HepG2 (cell line): ENCODE results near the gene ATP11A. TPM values are rescaled to one million over a fixed set of nuclear protein-coding genes. Genes with fewer than 3 reads are reported as not detected.

Source experiments
- CHD4 ChIP-seq: fragments of 200-600 bp; sonication (generic); IDR thresholded peaks from 2 replicates; pipeline ENCODE4 v1.7.0; 2017; ENCODE audit warnings: mild to moderate bottlenecking, low read length, borderline replicate concordance
- CREB1 ChIP-seq, 2 experiments: fragments of 450-650 bp in 1 of 2; IDR thresholded peaks; 2 replicates each; pipeline ENCODE4 v1.6.1; 2016 to 2017; ENCODE audit warnings: control low read depth in 1 of 2, mild to moderate bottlenecking in 1 of 2, missing compliant biosample characterization in 1 of 2, missing genetic modification characterization in 1 of 2
- ELF3 ChIP-seq: IDR thresholded peaks from 2 replicates; pipeline ENCODE4 v1.6.1; 2016; ENCODE audit warnings: missing genetic modification reagents, missing compliant biosample characterization
- EP300 ChIP-seq, 3 experiments: sonication (generic) in 1 of 3; formaldehyde crosslinking in 1 of 3; IDR thresholded peaks; 2 replicates each; pipeline versions ENCODE4 v1.5.1 to v1.6.1; 2011 to 2020; ENCODE audit warnings: low read depth in 2 of 3, low read length in 2 of 3, borderline replicate concordance in 1 of 3, improper control_type of control experiment in 1 of 3, mild to moderate bottlenecking in 1 of 3, missing genetic modification reagents in 1 of 3, moderate library complexity in 1 of 3
- HIVEP1 ChIP-seq: sonication (generic); formaldehyde crosslinking; IDR thresholded peaks from 2 replicates; pipeline ENCODE4 v1.4.0; 2020; ENCODE audit warnings: mild to moderate bottlenecking, missing genetic modification reagents
- NFKBIZ ChIP-seq: IDR thresholded peaks from 2 replicates; pipeline ENCODE4 v1.6.1; 2018; ENCODE audit warnings: missing genetic modification reagents, missing compliant biosample characterization
- ZMYM2 ChIP-seq: sonication (generic); formaldehyde crosslinking; IDR thresholded peaks from 2 replicates; pipeline ENCODE4 v1.8.0; 2022; ENCODE audit warnings: mild to moderate bottlenecking, missing genetic modification reagents
- ZNF383 ChIP-seq: sonication (generic); formaldehyde crosslinking; IDR thresholded peaks from 2 replicates; pipeline ENCODE4 v1.4.0; 2020; ENCODE audit warnings: missing genetic modification reagents, mild to moderate bottlenecking, borderline replicate concordance
- ZNF501 ChIP-seq: sonication (generic); formaldehyde crosslinking; IDR thresholded peaks from 2 replicates; pipeline ENCODE4 v1.5.1; 2020; ENCODE audit warnings: mild to moderate bottlenecking, moderate library complexity, missing genetic modification reagents
- ZNF574 ChIP-seq: sonication (generic); formaldehyde crosslinking; IDR thresholded peaks from 2 replicates; pipeline ENCODE4 v1.4.0; 2020; ENCODE audit warnings: missing genetic modification reagents
- ZNF598 ChIP-seq: sonication (generic); formaldehyde crosslinking; IDR thresholded peaks from 2 replicates; pipeline ENCODE4 v1.5.1; 2020; ENCODE audit warnings: mild to moderate bottlenecking, missing genetic modification reagents, borderline replicate concordance
- ZNF839 ChIP-seq: sonication (generic); formaldehyde crosslinking; IDR thresholded peaks from 2 replicates; pipeline ENCODE4 v1.4.0; 2020; ENCODE audit warnings: missing genetic modification reagents, mild to moderate bottlenecking, borderline replicate concordance
- polyA plus RNA-seq, 8 experiments: library from polyadenylated mRNA; depleted of rRNA in 3 of 8; stranded (reverse) in 7 of 8; unstranded in 1 of 8; fragments of >200 nt; fragmentation: Illumina TruSeq in 4 of 8; extraction: Trizol in 4 of 8; gene quantifications; 2 replicates each; pipeline versions ENCODE4 v1.2.1 to v1.2.3, GENCODE V29; 2011 to 2016; ENCODE audit warnings: low read depth in 4 of 8, missing spikeins in 1 of 8, mixed read lengths in 1 of 8; ENCODE audit not compliant: insufficient read depth in 1 of 8
- total RNA-seq, 5 experiments: library from RNA; depleted of rRNA; stranded (reverse); fragments of >200 nt; fragmentation: Illumina TruSeq; extraction: Trizol; gene quantifications; 2 replicates each; pipeline ENCODE4 v1.2.3, GENCODE V29; 2016; ENCODE audit warnings: low read depth in 1 of 5
- TF ChIP-seq, protein P1 (sequence below): sonication (generic); formaldehyde crosslinking; IDR thresholded peaks from 2 replicates; pipeline ENCODE4 v1.5.1; 2020; ENCODE audit warnings: missing genetic modification reagents, mild to moderate bottlenecking, borderline replicate concordance
- TF ChIP-seq, protein P2 (sequence below): sonication (generic); formaldehyde crosslinking; IDR thresholded peaks from 2 replicates; pipeline ENCODE4 v1.5.0; 2020; ENCODE audit warnings: mild to moderate bottlenecking, missing genetic modification reagents
- TF ChIP-seq, protein P3 (sequence below): sonication (generic); formaldehyde crosslinking; IDR thresholded peaks from 2 replicates; pipeline ENCODE4 v1.5.0; 2020; ENCODE audit warnings: missing genetic modification reagents, mild to moderate bottlenecking, borderline replicate concordance
- TF ChIP-seq, protein P4 (sequence below): sonication (generic); formaldehyde crosslinking; IDR thresholded peaks from 2 replicates; pipeline ENCODE4 v1.5.0; 2020; ENCODE audit warnings: mild to moderate bottlenecking, missing genetic modification reagents

ATP11A gene
- total and polyA plus RNA-seq, 2 of the 13 experiments (the other 11 are each of a cell fraction or from before 2014, with no cell fraction given), result 18.4 to 20.1 TPM

DNA sequence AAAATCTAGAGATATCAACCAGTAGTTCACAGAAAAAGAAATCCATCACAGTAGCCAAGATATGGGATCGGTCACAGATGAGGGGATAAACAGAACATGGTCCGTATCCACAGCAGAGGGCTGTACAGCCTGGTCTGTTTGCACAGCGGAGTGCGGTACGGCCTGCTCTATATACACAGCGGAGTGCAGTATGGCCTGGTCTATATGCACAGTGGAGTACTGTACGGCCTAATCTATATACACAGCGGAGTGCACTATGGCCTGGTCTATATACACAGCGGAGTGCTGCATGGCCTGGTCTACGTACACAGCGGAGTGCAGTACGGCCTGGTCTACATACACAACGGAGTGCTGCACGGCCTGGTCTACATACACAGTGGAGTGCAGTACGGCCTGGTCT lies 236.2 kb downstream of the ATP11A start (continued):
- TF ChIP-seq, protein P1, sequence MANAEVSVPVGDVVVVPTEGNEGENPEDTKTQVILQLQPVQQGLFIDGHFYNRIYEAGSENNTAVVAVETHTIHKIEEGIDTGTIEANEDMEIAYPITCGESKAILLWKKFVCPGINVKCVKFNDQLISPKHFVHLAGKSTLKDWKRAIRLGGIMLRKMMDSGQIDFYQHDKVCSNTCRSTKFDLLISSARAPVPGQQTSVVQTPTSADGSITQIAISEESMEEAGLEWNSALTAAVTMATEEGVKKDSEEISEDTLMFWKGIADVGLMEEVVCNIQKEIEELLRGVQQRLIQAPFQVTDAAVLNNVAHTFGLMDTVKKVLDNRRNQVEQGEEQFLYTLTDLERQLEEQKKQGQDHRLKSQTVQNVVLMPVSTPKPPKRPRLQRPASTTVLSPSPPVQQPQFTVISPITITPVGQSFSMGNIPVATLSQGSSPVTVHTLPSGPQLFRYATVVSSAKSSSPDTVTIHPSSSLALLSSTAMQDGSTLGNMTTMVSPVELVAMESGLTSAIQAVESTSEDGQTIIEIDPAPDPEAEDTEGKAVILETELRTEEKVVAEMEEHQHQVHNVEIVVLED (CRISPR knock-in tag), result no peak
- no peak for TF ChIP-seq CREB1 (IDR thresholded peaks at IDR 0.05)
- TF ChIP-seq CREB1 (CRISPR knock-in tag; IDR thresholded peaks at IDR 0.05), result no peak
- TF ChIP-seq, protein P2, sequence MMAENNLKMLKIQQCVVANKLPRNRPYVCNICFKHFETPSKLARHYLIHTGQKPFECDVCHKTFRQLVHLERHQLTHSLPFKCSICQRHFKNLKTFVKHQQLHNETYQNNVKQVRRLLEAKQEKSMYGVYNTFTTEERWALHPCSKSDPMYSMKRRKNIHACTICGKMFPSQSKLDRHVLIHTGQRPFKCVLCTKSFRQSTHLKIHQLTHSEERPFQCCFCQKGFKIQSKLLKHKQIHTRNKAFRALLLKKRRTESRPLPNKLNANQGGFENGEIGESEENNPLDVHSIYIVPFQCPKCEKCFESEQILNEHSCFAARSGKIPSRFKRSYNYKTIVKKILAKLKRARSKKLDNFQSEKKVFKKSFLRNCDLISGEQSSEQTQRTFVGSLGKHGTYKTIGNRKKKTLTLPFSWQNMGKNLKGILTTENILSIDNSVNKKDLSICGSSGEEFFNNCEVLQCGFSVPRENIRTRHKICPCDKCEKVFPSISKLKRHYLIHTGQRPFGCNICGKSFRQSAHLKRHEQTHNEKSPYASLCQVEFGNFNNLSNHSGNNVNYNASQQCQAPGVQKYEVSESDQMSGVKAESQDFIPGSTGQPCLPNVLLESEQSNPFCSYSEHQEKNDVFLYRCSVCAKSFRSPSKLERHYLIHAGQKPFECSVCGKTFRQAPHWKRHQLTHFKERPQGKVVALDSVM, result no peak
- TF ChIP-seq ZNF383 (CRISPR knock-in tag), result no peak
- TF ChIP-seq, protein P3, sequence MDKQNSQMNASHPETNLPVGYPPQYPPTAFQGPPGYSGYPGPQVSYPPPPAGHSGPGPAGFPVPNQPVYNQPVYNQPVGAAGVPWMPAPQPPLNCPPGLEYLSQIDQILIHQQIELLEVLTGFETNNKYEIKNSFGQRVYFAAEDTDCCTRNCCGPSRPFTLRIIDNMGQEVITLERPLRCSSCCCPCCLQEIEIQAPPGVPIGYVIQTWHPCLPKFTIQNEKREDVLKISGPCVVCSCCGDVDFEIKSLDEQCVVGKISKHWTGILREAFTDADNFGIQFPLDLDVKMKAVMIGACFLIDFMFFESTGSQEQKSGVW, result no peak
- no peak for TF ChIP-seq ZNF574 (CRISPR knock-in tag)
- TF ChIP-seq ZNF839 (CRISPR knock-in tag), result no peak
- TF ChIP-seq EP300 (IDR thresholded peaks at IDR 0.05; ENCODE audit: low read depth in 2 of 2, low read length in 2 of 2), result peak in 1 of 2 experiments; percentile 25; a peak in 1 of 4 replicates
- no peak for TF ChIP-seq EP300 (CRISPR knock-in tag; IDR thresholded peaks at IDR 0.05; ENCODE audit: borderline replicate concordance)
- TF ChIP-seq, protein P4, sequence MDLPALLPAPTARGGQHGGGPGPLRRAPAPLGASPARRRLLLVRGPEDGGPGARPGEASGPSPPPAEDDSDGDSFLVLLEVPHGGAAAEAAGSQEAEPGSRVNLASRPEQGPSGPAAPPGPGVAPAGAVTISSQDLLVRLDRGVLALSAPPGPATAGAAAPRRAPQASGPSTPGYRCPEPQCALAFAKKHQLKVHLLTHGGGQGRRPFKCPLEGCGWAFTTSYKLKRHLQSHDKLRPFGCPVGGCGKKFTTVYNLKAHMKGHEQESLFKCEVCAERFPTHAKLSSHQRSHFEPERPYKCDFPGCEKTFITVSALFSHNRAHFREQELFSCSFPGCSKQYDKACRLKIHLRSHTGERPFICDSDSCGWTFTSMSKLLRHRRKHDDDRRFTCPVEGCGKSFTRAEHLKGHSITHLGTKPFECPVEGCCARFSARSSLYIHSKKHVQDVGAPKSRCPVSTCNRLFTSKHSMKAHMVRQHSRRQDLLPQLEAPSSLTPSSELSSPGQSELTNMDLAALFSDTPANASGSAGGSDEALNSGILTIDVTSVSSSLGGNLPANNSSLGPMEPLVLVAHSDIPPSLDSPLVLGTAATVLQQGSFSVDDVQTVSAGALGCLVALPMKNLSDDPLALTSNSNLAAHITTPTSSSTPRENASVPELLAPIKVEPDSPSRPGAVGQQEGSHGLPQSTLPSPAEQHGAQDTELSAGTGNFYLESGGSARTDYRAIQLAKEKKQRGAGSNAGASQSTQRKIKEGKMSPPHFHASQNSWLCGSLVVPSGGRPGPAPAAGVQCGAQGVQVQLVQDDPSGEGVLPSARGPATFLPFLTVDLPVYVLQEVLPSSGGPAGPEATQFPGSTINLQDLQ (CRISPR knock-in tag), result no peak
- no peak for TF ChIP-seq ELF3 (CRISPR knock-in tag)
- TF ChIP-seq ZNF501 (CRISPR knock-in tag), result no peak
- no peak for TF ChIP-seq NFKBIZ (CRISPR knock-in tag)
- TF ChIP-seq ZMYM2 (CRISPR knock-in tag), result peak; percentile 65
- TF ChIP-seq ZNF598 (CRISPR knock-in tag), result no peak
- TF ChIP-seq HIVEP1 (CRISPR knock-in tag), result no peak
- TF ChIP-seq CHD4, result no peak
